Measurements from ENCODE around the gene FAXC.

The FAXC gene

DNA sequence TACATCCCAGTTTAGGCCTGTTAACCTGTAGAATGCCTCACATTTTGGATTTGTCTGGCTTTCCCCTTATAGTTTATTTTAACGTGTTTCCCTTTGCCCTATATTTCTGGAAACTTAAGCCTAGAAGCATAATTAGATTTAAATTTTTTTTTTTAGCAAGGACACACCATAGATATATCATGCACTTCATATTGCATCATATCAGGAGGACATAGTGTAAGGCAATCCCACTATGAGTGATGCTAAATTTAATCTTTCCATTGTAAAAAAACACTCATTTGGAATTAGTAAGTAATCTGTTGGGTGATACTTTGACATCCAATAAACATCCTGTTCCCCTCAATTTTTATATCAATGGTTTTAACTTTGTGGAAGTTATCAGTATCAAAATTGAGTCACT lies 10.3 kb upstream of the FAXC start:
- no peak for TF ChIP-seq CSDC2 (CRISPR knock-in tag; IDR thresholded peaks at IDR 0.05)
- TF ChIP-seq ZNF8 (CRISPR knock-in tag; IDR thresholded peaks at IDR 0.05), result no peak
- TF ChIP-seq ZNF565 (CRISPR knock-in tag; conservative IDR thresholded peaks at IDR 0.05; ENCODE audit: low read depth), result no peak
- no peak for TF ChIP-seq SNAI2 (CRISPR knock-in tag; IDR thresholded peaks at IDR 0.05)
- TF ChIP-seq, protein P1, sequence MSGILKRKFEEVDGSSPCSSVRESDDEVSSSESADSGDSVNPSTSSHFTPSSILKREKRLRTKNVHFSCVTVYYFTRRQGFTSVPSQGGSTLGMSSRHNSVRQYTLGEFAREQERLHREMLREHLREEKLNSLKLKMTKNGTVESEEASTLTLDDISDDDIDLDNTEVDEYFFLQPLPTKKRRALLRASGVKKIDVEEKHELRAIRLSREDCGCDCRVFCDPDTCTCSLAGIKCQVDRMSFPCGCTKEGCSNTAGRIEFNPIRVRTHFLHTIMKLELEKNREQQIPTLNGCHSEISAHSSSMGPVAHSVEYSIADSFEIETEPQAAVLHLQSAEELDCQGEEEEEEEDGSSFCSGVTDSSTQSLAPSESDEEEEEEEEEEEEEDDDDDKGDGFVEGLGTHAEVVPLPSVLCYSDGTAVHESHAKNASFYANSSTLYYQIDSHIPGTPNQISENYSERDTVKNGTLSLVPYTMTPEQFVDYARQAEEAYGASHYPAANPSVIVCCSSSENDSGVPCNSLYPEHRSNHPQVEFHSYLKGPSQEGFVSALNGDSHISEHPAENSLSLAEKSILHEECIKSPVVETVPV (CRISPR knock-in tag; IDR thresholded peaks at IDR 0.05), result no peak
- TF ChIP-seq, protein P2, sequence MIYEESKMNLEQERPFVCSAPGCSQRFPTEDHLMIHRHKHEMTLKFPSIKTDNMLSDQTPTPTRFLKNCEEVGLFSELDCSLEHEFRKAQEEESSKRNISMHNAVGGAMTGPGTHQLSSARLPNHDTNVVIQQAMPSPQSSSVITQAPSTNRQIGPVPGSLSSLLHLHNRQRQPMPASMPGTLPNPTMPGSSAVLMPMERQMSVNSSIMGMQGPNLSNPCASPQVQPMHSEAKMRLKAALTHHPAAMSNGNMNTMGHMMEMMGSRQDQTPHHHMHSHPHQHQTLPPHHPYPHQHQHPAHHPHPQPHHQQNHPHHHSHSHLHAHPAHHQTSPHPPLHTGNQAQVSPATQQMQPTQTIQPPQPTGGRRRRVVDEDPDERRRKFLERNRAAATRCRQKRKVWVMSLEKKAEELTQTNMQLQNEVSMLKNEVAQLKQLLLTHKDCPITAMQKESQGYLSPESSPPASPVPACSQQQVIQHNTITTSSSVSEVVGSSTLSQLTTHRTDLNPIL (CRISPR knock-in tag; IDR thresholded peaks at IDR 0.05; ENCODE audit: low read depth), result no peak
- TF ChIP-seq, protein P3, sequence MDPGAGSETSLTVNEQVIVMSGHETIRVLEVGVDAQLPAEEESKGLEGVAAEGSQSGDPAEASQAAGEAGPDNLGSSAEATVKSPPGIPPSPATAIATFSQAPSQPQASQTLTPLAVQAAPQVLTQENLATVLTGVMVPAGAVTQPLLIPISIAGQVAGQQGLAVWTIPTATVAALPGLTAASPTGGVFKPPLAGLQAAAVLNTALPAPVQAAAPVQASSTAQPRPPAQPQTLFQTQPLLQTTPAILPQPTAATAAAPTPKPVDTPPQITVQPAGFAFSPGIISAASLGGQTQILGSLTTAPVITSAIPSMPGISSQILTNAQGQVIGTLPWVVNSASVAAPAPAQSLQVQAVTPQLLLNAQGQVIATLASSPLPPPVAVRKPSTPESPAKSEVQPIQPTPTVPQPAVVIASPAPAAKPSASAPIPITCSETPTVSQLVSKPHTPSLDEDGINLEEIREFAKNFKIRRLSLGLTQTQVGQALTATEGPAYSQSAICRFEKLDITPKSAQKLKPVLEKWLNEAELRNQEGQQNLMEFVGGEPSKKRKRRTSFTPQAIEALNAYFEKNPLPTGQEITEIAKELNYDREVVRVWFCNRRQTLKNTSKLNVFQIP (CRISPR knock-in tag; IDR thresholded peaks at IDR 0.05; ENCODE audit: borderline replicate concordance, low read depth), result no peak
- TF ChIP-seq ARNTL (CRISPR knock-in tag; IDR thresholded peaks at IDR 0.05; ENCODE audit: borderline replicate concordance, low read depth), result no peak
- TF ChIP-seq ZC3H10 (CRISPR knock-in tag; IDR thresholded peaks at IDR 0.05), result no peak
- TF ChIP-seq, protein P4, sequence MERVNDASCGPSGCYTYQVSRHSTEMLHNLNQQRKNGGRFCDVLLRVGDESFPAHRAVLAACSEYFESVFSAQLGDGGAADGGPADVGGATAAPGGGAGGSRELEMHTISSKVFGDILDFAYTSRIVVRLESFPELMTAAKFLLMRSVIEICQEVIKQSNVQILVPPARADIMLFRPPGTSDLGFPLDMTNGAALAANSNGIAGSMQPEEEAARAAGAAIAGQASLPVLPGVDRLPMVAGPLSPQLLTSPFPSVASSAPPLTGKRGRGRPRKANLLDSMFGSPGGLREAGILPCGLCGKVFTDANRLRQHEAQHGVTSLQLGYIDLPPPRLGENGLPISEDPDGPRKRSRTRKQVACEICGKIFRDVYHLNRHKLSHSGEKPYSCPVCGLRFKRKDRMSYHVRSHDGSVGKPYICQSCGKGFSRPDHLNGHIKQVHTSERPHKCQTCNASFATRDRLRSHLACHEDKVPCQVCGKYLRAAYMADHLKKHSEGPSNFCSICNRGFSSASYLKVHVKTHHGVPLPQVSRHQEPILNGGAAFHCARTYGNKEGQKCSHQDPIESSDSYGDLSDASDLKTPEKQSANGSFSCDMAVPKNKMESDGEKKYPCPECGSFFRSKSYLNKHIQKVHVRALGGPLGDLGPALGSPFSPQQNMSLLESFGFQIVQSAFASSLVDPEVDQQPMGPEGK (CRISPR knock-in tag; IDR thresholded peaks at IDR 0.05; ENCODE audit: borderline replicate concordance), result no peak
- no peak for TF ChIP-seq ZNF70 (CRISPR knock-in tag; IDR thresholded peaks at IDR 0.05)
- TF ChIP-seq RARB (CRISPR knock-in tag; IDR thresholded peaks at IDR 0.05), result no peak
- TF ChIP-seq ZFP30 (CRISPR knock-in tag; IDR thresholded peaks at IDR 0.05), result no peak
- no peak for TF ChIP-seq GLIS3 (CRISPR knock-in tag; IDR thresholded peaks at IDR 0.05)
- no peak for TF ChIP-seq ZFP3 (CRISPR knock-in tag; IDR thresholded peaks at IDR 0.05)
- TF ChIP-seq BACH2 (CRISPR knock-in tag; IDR thresholded peaks at IDR 0.05; ENCODE audit: borderline replicate concordance), result no peak
- no peak for TF ChIP-seq ESRRG (CRISPR knock-in tag; IDR thresholded peaks at IDR 0.05)
- no peak for TF ChIP-seq PPARA (CRISPR knock-in tag; IDR thresholded peaks at IDR 0.05; ENCODE audit: borderline replicate concordance)
- TF ChIP-seq TCF4 (CRISPR knock-in tag; IDR thresholded peaks at IDR 0.05; ENCODE audit: borderline replicate concordance), result no peak
- no peak for ATAC-seq

DNA sequence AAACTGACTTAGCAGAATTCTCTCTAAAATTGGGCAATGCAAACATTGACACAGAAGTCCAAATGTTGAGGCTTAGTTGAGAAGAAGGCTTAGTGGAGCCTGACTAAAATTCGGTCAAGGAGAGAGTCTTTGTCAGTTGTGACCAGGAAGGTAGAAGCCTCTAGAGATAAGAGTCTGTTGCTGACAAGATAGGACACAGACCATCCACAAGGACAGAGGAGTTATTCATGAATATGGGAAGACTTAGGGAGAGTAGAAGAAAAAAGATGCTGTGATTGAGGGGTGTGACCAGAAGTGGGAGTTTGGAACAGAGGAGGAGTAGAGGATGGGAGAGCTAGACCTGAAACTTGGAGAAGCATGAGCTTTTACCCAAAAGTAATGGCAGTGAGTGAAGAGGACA lies 7.2 kb upstream of the FAXC start:
- TF ChIP-seq, protein P2 (CRISPR knock-in tag; IDR thresholded peaks at IDR 0.05; ENCODE audit: low read depth), result no peak
- TF ChIP-seq SNAI2 (CRISPR knock-in tag; IDR thresholded peaks at IDR 0.05) (no peak), TCF4 (CRISPR knock-in tag; IDR thresholded peaks at IDR 0.05; ENCODE audit: borderline replicate concordance) (no peak), GLIS3 (CRISPR knock-in tag; IDR thresholded peaks at IDR 0.05) (no peak), ZNF70 (CRISPR knock-in tag; IDR thresholded peaks at IDR 0.05) (no peak), ZC3H10 (CRISPR knock-in tag; IDR thresholded peaks at IDR 0.05) (no peak)
- TF ChIP-seq, protein P1 (CRISPR knock-in tag; IDR thresholded peaks at IDR 0.05), result no peak
- no peak for ATAC-seq

DNA sequence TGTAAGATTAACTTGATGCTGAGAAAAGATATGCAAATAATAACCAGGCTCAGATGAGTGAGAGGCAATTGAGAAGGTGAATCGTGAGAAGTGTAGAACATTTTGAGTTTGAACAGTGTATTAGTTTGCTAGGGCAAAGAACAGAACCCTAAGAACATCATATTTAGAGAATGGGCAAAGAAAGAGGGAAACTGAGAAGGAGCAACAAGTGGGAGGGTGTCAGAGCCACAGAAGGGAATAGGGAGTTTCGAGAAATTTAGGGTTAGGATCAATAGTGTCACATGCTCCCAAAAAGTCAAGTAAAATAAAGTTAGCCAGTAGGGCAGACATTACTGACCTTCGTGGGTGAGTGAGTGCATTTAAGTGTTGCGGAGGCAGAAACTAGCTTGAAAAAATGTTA lies 5.5 kb upstream of the FAXC start:
- ATAC-seq, result no peak
- TF ChIP-seq SNAI2 (CRISPR knock-in tag; IDR thresholded peaks at IDR 0.05) (no peak), ZFP3 (CRISPR knock-in tag; IDR thresholded peaks at IDR 0.05) (no peak), ARNTL (CRISPR knock-in tag; IDR thresholded peaks at IDR 0.05; ENCODE audit: borderline replicate concordance, low read depth) (no peak), RARB (CRISPR knock-in tag; IDR thresholded peaks at IDR 0.05) (no peak), ZNF565 (CRISPR knock-in tag; conservative IDR thresholded peaks at IDR 0.05; ENCODE audit: low read depth) (no peak), ZNF70 (CRISPR knock-in tag; IDR thresholded peaks at IDR 0.05) (no peak), TCF4 (CRISPR knock-in tag; IDR thresholded peaks at IDR 0.05; ENCODE audit: borderline replicate concordance) (no peak), BACH2 (CRISPR knock-in tag; IDR thresholded peaks at IDR 0.05; ENCODE audit: borderline replicate concordance) (no peak), CSDC2 (CRISPR knock-in tag; IDR thresholded peaks at IDR 0.05) (no peak), ZC3H10 (CRISPR knock-in tag; IDR thresholded peaks at IDR 0.05) (no peak)
- TF ChIP-seq, protein P2 (CRISPR knock-in tag; IDR thresholded peaks at IDR 0.05; ENCODE audit: low read depth), result no peak
- TF ChIP-seq, protein P5, sequence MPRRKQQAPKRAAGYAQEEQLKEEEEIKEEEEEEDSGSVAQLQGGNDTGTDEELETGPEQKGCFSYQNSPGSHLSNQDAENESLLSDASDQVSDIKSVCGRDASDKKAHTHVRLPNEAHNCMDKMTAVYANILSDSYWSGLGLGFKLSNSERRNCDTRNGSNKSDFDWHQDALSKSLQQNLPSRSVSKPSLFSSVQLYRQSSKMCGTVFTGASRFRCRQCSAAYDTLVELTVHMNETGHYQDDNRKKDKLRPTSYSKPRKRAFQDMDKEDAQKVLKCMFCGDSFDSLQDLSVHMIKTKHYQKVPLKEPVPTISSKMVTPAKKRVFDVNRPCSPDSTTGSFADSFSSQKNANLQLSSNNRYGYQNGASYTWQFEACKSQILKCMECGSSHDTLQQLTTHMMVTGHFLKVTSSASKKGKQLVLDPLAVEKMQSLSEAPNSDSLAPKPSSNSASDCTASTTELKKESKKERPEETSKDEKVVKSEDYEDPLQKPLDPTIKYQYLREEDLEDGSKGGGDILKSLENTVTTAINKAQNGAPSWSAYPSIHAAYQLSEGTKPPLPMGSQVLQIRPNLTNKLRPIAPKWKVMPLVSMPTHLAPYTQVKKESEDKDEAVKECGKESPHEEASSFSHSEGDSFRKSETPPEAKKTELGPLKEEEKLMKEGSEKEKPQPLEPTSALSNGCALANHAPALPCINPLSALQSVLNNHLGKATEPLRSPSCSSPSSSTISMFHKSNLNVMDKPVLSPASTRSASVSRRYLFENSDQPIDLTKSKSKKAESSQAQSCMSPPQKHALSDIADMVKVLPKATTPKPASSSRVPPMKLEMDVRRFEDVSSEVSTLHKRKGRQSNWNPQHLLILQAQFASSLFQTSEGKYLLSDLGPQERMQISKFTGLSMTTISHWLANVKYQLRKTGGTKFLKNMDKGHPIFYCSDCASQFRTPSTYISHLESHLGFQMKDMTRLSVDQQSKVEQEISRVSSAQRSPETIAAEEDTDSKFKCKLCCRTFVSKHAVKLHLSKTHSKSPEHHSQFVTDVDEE (CRISPR knock-in tag; IDR thresholded peaks at IDR 0.05), result no peak
- TF ChIP-seq, protein P3 (CRISPR knock-in tag; IDR thresholded peaks at IDR 0.05; ENCODE audit: borderline replicate concordance, low read depth), result no peak

All from SK-N-SH treated with all-trans-retinoic acid at 6 μM for 48 hours (cell line).